C4-2B (cell line): ENCODE data around the gene C21orf91.

ENCODE experiments used
- ZFX ChIP-seq: fragments of 450-650 bp; IDR thresholded peaks from 2 replicates; pipeline ENCODE4 v1.6.1; 2017
- TF ChIP-seq, protein P1 (sequence below): fragments of 450-650 bp; conservative IDR thresholded peaks from 2 replicates; pipeline ENCODE4 v1.5.1; 2017; ENCODE audit warnings: mild to moderate bottlenecking

- TF ChIP-seq, protein P1, sequence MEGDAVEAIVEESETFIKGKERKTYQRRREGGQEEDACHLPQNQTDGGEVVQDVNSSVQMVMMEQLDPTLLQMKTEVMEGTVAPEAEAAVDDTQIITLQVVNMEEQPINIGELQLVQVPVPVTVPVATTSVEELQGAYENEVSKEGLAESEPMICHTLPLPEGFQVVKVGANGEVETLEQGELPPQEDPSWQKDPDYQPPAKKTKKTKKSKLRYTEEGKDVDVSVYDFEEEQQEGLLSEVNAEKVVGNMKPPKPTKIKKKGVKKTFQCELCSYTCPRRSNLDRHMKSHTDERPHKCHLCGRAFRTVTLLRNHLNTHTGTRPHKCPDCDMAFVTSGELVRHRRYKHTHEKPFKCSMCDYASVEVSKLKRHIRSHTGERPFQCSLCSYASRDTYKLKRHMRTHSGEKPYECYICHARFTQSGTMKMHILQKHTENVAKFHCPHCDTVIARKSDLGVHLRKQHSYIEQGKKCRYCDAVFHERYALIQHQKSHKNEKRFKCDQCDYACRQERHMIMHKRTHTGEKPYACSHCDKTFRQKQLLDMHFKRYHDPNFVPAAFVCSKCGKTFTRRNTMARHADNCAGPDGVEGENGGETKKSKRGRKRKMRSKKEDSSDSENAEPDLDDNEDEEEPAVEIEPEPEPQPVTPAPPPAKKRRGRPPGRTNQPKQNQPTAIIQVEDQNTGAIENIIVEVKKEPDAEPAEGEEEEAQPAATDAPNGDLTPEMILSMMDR = no peak
- TF ChIP-seq ZFX = no peak
Measured at GRCh38 chr21:17796037-17796403, 23.1 kb downstream of the C21orf91 start.
